Uterus (tissue), 4 donors: Measurements from ENCODE around the gene IGFALS. TPM values are rescaled to one million over a fixed set of nuclear protein-coding genes. Genes with fewer than 3 reads are reported as not detected.

Source experiments
- DNase-seq, 2 donors: peaks; one replicate each; pipeline ENCODE4 v3.0.0-alpha.2; 2019 to 2020
- H3K27ac ChIP-seq, 2 donors: fragments of 200-600 bp; sonication (generic); 1 replicate in 1 of 2; 2 replicates in 1 of 2; pipeline ENCODE4 v1.5.1; 2016 to 2018
- H3K27me3 ChIP-seq, 2 donors: fragments of 200-600 bp; sonication (generic); one replicate each; pipeline ENCODE4 v1.5.1; 2018 to 2019; ENCODE audit warnings: control low read depth in 1 of 2
- H3K36me3 ChIP-seq, 2 donors: fragments of 200-600 bp; sonication (generic); one replicate each; pipeline ENCODE4 v1.5.1; 2019; ENCODE audit warnings: control low read depth in 1 of 2
- H3K4me1 ChIP-seq, 2 donors: fragments of 200-600 bp; sonication (generic); one replicate each; pipeline ENCODE4 v1.5.1; 2018 to 2019; ENCODE audit warnings: control low read depth in 1 of 2
- H3K4me3 ChIP-seq, 2 donors: fragments of 200-600 bp; sonication (generic); 1 replicate in 1 of 2; 2 replicates in 1 of 2; pipeline ENCODE4 v1.5.1; 2018 to 2019; ENCODE audit warnings: mild to moderate bottlenecking in 1 of 2
- H3K9me3 ChIP-seq, 2 donors: fragments of 200-600 bp; sonication (generic); one replicate each; pipeline ENCODE4 v1.5.1; 2019; ENCODE audit warnings: control low read depth in 1 of 2
- CTCF ChIP-seq, 4 experiments: fragments of 200-600 bp in 2 of 4; fragments of 450-650 bp in 2 of 4; sonication (generic) in 2 of 4; IDR thresholded peaks; one replicate each; pipeline ENCODE4 v1.5.1; 2016 to 2019; ENCODE audit warnings: antibody characterized with exemption in 4 of 4, mild to moderate bottlenecking in 2 of 4, moderate library complexity in 1 of 4
- POLR2A ChIP-seq, 2 donors: fragments of 450-650 bp; IDR thresholded peaks; one replicate each; pipeline ENCODE4 v1.6.1; 2016; ENCODE audit warnings: antibody characterized with exemption in 2 of 2, mild to moderate bottlenecking in 1 of 2, moderate library complexity in 1 of 2
- intact Hi-C: fragments of 100-400 bp; cut with DNase I; formaldehyde crosslinking; loops from one replicate; pipeline ENCODE4 v1.15.1; 2023; ENCODE audit warnings: low total_unique reads
- total RNA-seq, 4 donors: library from RNA; depleted of rRNA in 3 of 4; stranded (reverse); fragments of >200 nt in 3 of 4; gene quantifications; one replicate each; pipeline versions ENCODE4 v1.1.0 to v1.2.4, GENCODE V29; 2014 to 2023
- donor health status: DM: yes; HTN: yes; CAD: no.

The IGFALS gene
- total RNA-seq, 4 donors from 2014 or later: 0.49 to 1.2 TPM; not detected in 2

DNA sequence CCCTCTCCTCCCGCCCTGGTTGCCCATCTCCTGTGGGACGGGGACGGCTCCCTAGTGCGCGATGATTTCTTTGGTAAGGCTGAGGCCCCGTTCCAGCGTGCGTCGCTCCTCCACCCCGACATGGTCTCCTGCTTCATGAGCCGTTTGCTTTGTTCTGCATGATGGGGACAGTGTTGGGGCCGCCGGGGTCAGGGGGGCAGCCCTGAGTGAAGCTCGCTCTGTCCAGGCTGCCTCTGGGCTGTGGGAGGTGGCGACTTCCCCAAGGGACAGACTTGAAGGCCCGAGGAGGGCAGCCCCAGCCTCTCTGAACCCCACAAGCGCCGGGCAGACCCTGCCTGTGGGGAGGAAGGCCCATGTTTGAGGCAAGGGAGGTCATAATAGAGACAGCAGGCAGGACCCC, 34.6 kb downstream of the IGFALS start:
- H3K27me3 ChIP-seq: no peaks in the 10 kb centered on the region
- intact Hi-C loops: no loop called here
- DNase-seq: no peak
- H3K36me3 ChIP-seq: no peaks in the 10 kb centered on the region
- TF ChIP-seq CTCF (IDR thresholded peaks at IDR 0.05) (no peak), POLR2A (IDR thresholded peaks at IDR 0.05) (no peak)
- H3K27ac ChIP-seq: no peak overlapping the region
- no peak overlapping the region for H3K4me3 ChIP-seq
- no peaks in the 10 kb centered on the region for H3K9me3 ChIP-seq
- H3K4me1 ChIP-seq: no peaks in the 10 kb centered on the region

- no peaks in the 10 kb centered on the region for H3K27me3 ChIP-seq
- no peaks in the 10 kb centered on the region for H3K4me1 ChIP-seq
- no peak overlapping the region for H3K27ac ChIP-seq
- intact Hi-C loops: no loop called here
- no peaks in the 10 kb centered on the region for H3K36me3 ChIP-seq
- no peaks in the 10 kb centered on the region for H3K9me3 ChIP-seq
- no peak overlapping the region for H3K4me3 ChIP-seq
- DNase-seq: no peak
- TF ChIP-seq CTCF (IDR thresholded peaks at IDR 0.05) (no peak), POLR2A (IDR thresholded peaks at IDR 0.05) (no peak)
Observed at GRCh38 chr16:1757714-1758461, 35.6 kb downstream of the IGFALS start.

- TF ChIP-seq CTCF (IDR thresholded peaks at IDR 0.05) (no peak), POLR2A (IDR thresholded peaks at IDR 0.05) (no peak)
- Histone ChIP-seq H3K4me1 (no peaks in the 10 kb centered on the region), H3K9me3 (no peaks in the 10 kb centered on the region), H3K27ac (no peak overlapping the region), H3K4me3 (no peak overlapping the region), H3K27me3 (no peaks in the 10 kb centered on the region), H3K36me3 (no peaks in the 10 kb centered on the region)
- DNase-seq: no peak
- intact Hi-C loops: no loop called here
Observed at GRCh38 chr16:1754204-1754603, 39.3 kb downstream of the IGFALS start.

GRCh38 chr16:1752853-1753252, 40.7 kb downstream of the IGFALS start:
- no peaks in the 10 kb centered on the region for H3K9me3 ChIP-seq
- no peak overlapping the region for H3K4me3 ChIP-seq
- H3K27me3 ChIP-seq: no peaks in the 10 kb centered on the region
- DNase-seq: no peak
- intact Hi-C loops: no loop called here
- no peaks in the 10 kb centered on the region for H3K4me1 ChIP-seq
- TF ChIP-seq POLR2A (IDR thresholded peaks at IDR 0.05) (no peak), CTCF (IDR thresholded peaks at IDR 0.05) (no peak)
- H3K36me3 ChIP-seq: no peaks in the 10 kb centered on the region
- no peak overlapping the region for H3K27ac ChIP-seq

DNA sequence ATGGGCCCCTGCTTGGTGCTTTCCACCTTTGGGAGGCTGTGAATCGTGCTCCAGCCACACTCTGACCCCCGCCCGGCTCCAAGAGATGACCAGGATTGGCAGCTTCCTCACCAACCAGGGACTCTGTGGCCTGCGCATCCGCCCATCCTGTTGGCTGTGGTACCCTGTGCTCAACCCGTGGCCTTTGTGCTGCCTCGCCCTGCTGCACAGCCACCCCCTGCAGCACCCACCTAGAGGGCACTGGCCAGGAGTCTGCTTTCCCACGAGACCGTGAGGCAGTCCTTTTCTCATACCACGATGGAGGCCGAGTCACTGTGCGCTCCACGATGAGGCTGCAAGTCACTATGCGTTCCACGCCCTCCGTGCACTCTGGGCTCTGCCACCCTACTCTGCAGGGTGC, 41.6 kb downstream of the IGFALS start:
- no peak overlapping the region for H3K27ac ChIP-seq
- no peaks in the 10 kb centered on the region for H3K4me1 ChIP-seq
- H3K9me3 ChIP-seq: no peaks in the 10 kb centered on the region
- no peaks in the 10 kb centered on the region for H3K36me3 ChIP-seq
- TF ChIP-seq CTCF (IDR thresholded peaks at IDR 0.05) (no peak), POLR2A (IDR thresholded peaks at IDR 0.05) (no peak)
- intact Hi-C loops: no loop called here
- no peaks in the 10 kb centered on the region for H3K27me3 ChIP-seq
- no peak overlapping the region for H3K4me3 ChIP-seq
- DNase-seq: no peak
